Sigmoid colon (tissue), 7 donors: Measurements from ENCODE around the gene PPFIBP2. TPM values are rescaled to one million over a fixed set of nuclear protein-coding genes. Genes with fewer than 3 reads are reported as not detected.

Experiments
- DNase-seq: peaks from one replicate; pipeline ENCODE4 v3.0.0-alpha.2; 2019
- H3K27ac ChIP-seq, 4 donors: fragments of 200-600 bp; sonication (generic); one replicate each; pipeline ENCODE4 v1.5.1; 2016 to 2019; ENCODE audit warnings: mild to moderate bottlenecking in 1 of 4
- H3K27me3 ChIP-seq, 3 donors: fragments of 200-600 bp; sonication (generic); one replicate each; pipeline ENCODE4 v1.5.1; 2019; ENCODE audit warnings: mild to moderate bottlenecking in 1 of 3
- H3K36me3 ChIP-seq, 4 donors: fragments of 200-600 bp; sonication (generic); one replicate each; pipeline ENCODE4 v1.5.1; 2016 to 2019
- H3K4me1 ChIP-seq, 4 donors: fragments of 200-600 bp; sonication (generic); one replicate each; pipeline ENCODE4 v1.5.1; 2017 to 2019
- H3K4me3 ChIP-seq, 4 donors: fragments of 200-600 bp; sonication (generic); one replicate each; pipeline ENCODE4 v1.5.1; 2017 to 2019; ENCODE audit warnings: mild to moderate bottlenecking in 2 of 4, moderate library complexity in 1 of 4
- H3K9me3 ChIP-seq, 4 donors: fragments of 200-600 bp in 3 of 4; sonication (generic) in 3 of 4; one replicate each; pipeline versions ENCODE4 v1.5.1 to v1.6.1; 2013 to 2019
- CTCF ChIP-seq, 4 experiments: fragments of 450-650 bp in 3 of 4; fragments of 200-600 bp in 1 of 4; IDR thresholded peaks; one replicate each; pipeline ENCODE4 v1.5.1; 2016 to 2019; ENCODE audit warnings: antibody characterized with exemption in 4 of 4, mild to moderate bottlenecking in 3 of 4, moderate library complexity in 2 of 4
- EP300 ChIP-seq, 4 donors: sonication (generic); formaldehyde crosslinking; IDR thresholded peaks; one replicate each; pipeline ENCODE4 v1.6.1; 2017; ENCODE audit warnings: antibody characterized with exemption in 4 of 4
- POLR2A ChIP-seq, 2 donors: fragments of 450-650 bp; IDR thresholded peaks; one replicate each; pipeline ENCODE4 v1.6.1; 2016; ENCODE audit warnings: antibody characterized with exemption in 2 of 2, mild to moderate bottlenecking in 2 of 2, moderate library complexity in 2 of 2
- POLR2AphosphoS5 ChIP-seq, 4 donors: sonication (generic); formaldehyde crosslinking; IDR thresholded peaks; one replicate each; pipeline ENCODE4 v1.6.1; 2017; ENCODE audit warnings: antibody characterized with exemption in 4 of 4
- WGBS, 2 donors: extraction: QIAGEN DNeasy Blood & Tissue Kit; methylation state at CpG; one replicate each; pipeline ENCODE4 v1.1.7; 2013; 5-methylcytosine and 5-hydroxymethylcytosine counted together
- intact Hi-C: fragments of 100-400 bp; cut with DNase I; formaldehyde crosslinking; loops from one replicate; pipeline ENCODE4 v1.15.1; 2023
- polyA plus RNA-seq, 3 donors: library from polyadenylated mRNA; stranded (reverse); fragments of 200-250 nt; gene quantifications; one replicate each; pipeline ENCODE4 v1.2.3, GENCODE V29; 2013
- total RNA-seq, 4 donors: library from RNA; depleted of rRNA; stranded (reverse); fragments of >200 nt; gene quantifications; one replicate each; pipeline ENCODE4 v1.1.0, GENCODE V29; 2016
- donor health status: healthy with polysubstance abuse.
- donor health status: Bipolar disorder and iron deficiency.
- donor health status: healthy.

PPFIBP2 gene
- total and polyA plus RNA-seq, 7 donors = 4.1 to 33.5 (median 11.6) TPM

- no peak for TF ChIP-seq POLR2A (IDR thresholded peaks at IDR 0.05)
- TF ChIP-seq CTCF (IDR thresholded peaks at IDR 0.05) = no peak
- TF ChIP-seq EP300 (IDR thresholded peaks at IDR 0.05) = no peak
- TF ChIP-seq POLR2AphosphoS5 (IDR thresholded peaks at IDR 0.05) = no peak
- 93 to 99% methylated on average over 3 of the region's 3 CpGs for WGBS, 2 donors
- Histone ChIP-seq H3K4me1 (no peaks in the 10 kb centered on the region), H3K9me3 (no peaks in the 10 kb centered on the region), H3K4me3 (no peak overlapping the region), H3K27ac (no peak overlapping the region), H3K36me3 (no peaks in the 10 kb centered on the region), H3K27me3 (no peaks in the 10 kb centered on the region)
- no peak for DNase-seq
- intact Hi-C loops = no loop called here
Observed at GRCh38 chr11:7544021-7544420, 30.2 kb downstream of the PPFIBP2 start.

- H3K4me3 ChIP-seq = no peak overlapping the region
Observed at GRCh38 chr11:7545611-7546010, 31.8 kb downstream of the PPFIBP2 start.

GRCh38 chr11:7546324-7546791 lies 32.6 kb downstream of the PPFIBP2 start:
- no peak for DNase-seq
- H3K27me3 ChIP-seq = no peaks in the 10 kb centered on the region
- TF ChIP-seq POLR2A (IDR thresholded peaks at IDR 0.05) (no peak), EP300 (IDR thresholded peaks at IDR 0.05) (no peak), CTCF (IDR thresholded peaks at IDR 0.05) (no peak), POLR2AphosphoS5 (IDR thresholded peaks at IDR 0.05) (no peak)
- H3K36me3 ChIP-seq = no peaks in the 10 kb centered on the region
- H3K27ac ChIP-seq = no peak overlapping the region
- H3K4me1 ChIP-seq = no peaks in the 10 kb centered on the region
- intact Hi-C loops = no loop called here
- H3K9me3 ChIP-seq = no peaks in the 10 kb centered on the region
- 84 to 96% methylated on average over 3 of the region's 3 CpGs for WGBS, 2 donors
- no peak overlapping the region for H3K4me3 ChIP-seq

More at GRCh38 chr11:7545611-7546010, 31.8 kb downstream of the PPFIBP2 start:
- WGBS, 2 donors = 92 to 94% methylated on average over 4 of the region's 4 CpGs
- no peaks in the 10 kb centered on the region for H3K9me3 ChIP-seq
- H3K27ac ChIP-seq = no peak overlapping the region
- intact Hi-C loops = no loop called here
- H3K36me3 ChIP-seq = no peaks in the 10 kb centered on the region
- no peaks in the 10 kb centered on the region for H3K4me1 ChIP-seq
- DNase-seq = no peak
- TF ChIP-seq POLR2AphosphoS5 (IDR thresholded peaks at IDR 0.05) (no peak), EP300 (IDR thresholded peaks at IDR 0.05) (no peak), POLR2A (IDR thresholded peaks at IDR 0.05) (no peak), CTCF (IDR thresholded peaks at IDR 0.05) (no peak)
- H3K27me3 ChIP-seq = no peaks in the 10 kb centered on the region

GRCh38 chr11:7547687-7548086 lies 33.9 kb downstream of the PPFIBP2 start:
- Histone ChIP-seq H3K9me3 (no peaks in the 10 kb centered on the region), H3K27ac (no peak overlapping the region), H3K4me1 (no peaks in the 10 kb centered on the region), H3K36me3 (no peaks in the 10 kb centered on the region), H3K4me3 (no peak overlapping the region), H3K27me3 (no peaks in the 10 kb centered on the region)
- 82 to 90% methylated on average over 4 of the region's 4 CpGs for WGBS, 2 donors
- no peak for DNase-seq
- TF ChIP-seq POLR2A (IDR thresholded peaks at IDR 0.05) (no peak), CTCF (IDR thresholded peaks at IDR 0.05) (no peak), POLR2AphosphoS5 (IDR thresholded peaks at IDR 0.05) (no peak), EP300 (IDR thresholded peaks at IDR 0.05) (no peak)
- intact Hi-C loops = no loop called here

GRCh38 chr11:7548659-7549274 lies 35.0 kb downstream of the PPFIBP2 start:
- Histone ChIP-seq H3K27me3 (no peaks in the 10 kb centered on the region), H3K4me1 (no peaks in the 10 kb centered on the region), H3K9me3 (no peaks in the 10 kb centered on the region), H3K4me3 (no peak overlapping the region), H3K36me3 (no peaks in the 10 kb centered on the region), H3K27ac (no peak overlapping the region)
- WGBS, 2 donors = 36 to 69% methylated on average over 7 of the region's 7 CpGs
- intact Hi-C loops = no loop called here
- TF ChIP-seq POLR2AphosphoS5 (IDR thresholded peaks at IDR 0.05) (no peak), EP300 (IDR thresholded peaks at IDR 0.05) (no peak), POLR2A (IDR thresholded peaks at IDR 0.05) (no peak), CTCF (IDR thresholded peaks at IDR 0.05) (no peak)
- no peak for DNase-seq
